Fibroblast of pulmonary artery (primary cell): ENCODE measurements around the gene PBX4.

Experiments used
- DNase-seq: peaks from one replicate; pipeline ENCODE4 v3.0.0-alpha.2; 2010; ENCODE audit warnings: low read depth
- H3K4me3 ChIP-seq: replicated peaks from 2 replicates; pipeline ENCODE4 v1.5.1; 2011; ENCODE audit warnings: low read depth, mild to moderate bottlenecking, control low read depth, low read length, moderate library complexity
- TF ChIP-seq, protein P1 (sequence below): IDR thresholded peaks from 2 replicates; pipeline ENCODE4 v1.5.1; 2011; ENCODE audit warnings: mild to moderate bottlenecking, control low read depth, low read length, inconsistent platforms; ENCODE audit errors: missing control alignments

PBX4 gene

GRCh38 chr19:19637186-19637522 is 18.7 kb upstream of the PBX4 start:
- TF ChIP-seq, protein P1, sequence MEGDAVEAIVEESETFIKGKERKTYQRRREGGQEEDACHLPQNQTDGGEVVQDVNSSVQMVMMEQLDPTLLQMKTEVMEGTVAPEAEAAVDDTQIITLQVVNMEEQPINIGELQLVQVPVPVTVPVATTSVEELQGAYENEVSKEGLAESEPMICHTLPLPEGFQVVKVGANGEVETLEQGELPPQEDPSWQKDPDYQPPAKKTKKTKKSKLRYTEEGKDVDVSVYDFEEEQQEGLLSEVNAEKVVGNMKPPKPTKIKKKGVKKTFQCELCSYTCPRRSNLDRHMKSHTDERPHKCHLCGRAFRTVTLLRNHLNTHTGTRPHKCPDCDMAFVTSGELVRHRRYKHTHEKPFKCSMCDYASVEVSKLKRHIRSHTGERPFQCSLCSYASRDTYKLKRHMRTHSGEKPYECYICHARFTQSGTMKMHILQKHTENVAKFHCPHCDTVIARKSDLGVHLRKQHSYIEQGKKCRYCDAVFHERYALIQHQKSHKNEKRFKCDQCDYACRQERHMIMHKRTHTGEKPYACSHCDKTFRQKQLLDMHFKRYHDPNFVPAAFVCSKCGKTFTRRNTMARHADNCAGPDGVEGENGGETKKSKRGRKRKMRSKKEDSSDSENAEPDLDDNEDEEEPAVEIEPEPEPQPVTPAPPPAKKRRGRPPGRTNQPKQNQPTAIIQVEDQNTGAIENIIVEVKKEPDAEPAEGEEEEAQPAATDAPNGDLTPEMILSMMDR = no peak
- no peak overlapping the region for H3K4me3 ChIP-seq
- DNase-seq = no peak

- TF ChIP-seq, protein P1 = no peak
- no peak for DNase-seq
Measured at GRCh38 chr19:19636573-19637185, 18.2 kb upstream of the PBX4 start.

GRCh38 chr19:19635313-19635702 is 16.8 kb upstream of the PBX4 start:
- no peak for DNase-seq
- no peak overlapping the region for H3K4me3 ChIP-seq
- TF ChIP-seq, protein P1 = no peak

More at GRCh38 chr19:19636573-19637185, 18.2 kb upstream of the PBX4 start:
- H3K4me3 ChIP-seq = no peak overlapping the region

DNA sequence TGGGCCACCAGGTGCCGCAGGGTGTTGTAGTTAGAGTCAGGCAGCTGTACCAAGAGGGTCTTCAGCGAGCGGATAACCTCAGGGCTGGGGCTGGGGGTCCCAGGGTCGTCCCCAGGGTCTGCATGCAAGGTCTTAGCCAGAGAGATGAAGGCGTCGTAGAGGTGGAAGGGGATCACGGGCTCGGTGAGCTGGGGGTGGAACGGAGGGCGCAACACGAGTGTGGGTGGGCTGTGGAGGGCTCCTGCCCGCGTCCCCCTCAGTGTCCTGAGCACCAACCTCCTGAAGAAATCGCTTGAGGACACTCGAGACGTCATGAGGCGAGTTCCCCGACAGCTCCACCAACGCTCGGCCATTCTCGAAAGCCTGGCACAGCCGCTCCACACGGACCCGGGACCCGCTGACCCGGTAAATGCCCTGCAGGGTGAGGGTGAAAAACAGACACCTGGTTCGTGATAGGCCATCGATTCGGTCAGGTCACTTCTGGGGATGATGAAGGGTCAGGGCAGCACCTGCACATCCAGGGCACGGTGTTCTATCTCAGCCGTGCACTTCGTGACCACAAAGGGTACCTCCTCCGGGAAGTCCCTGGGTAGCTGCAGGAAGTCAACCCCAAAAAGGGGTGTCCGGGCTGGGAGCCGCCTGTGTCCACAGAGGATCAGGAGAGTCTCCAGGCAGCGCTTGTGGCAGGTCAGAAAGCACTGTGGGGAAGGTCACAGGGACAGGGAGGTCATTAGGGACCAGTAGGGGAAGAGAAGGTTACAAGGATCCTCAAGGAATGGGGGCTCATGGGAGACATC is 16.2 kb upstream of the PBX4 start:
- H3K4me3 ChIP-seq = no peak overlapping the region
- DNase-seq = no peak
- TF ChIP-seq, protein P1 = no peak

DNA sequence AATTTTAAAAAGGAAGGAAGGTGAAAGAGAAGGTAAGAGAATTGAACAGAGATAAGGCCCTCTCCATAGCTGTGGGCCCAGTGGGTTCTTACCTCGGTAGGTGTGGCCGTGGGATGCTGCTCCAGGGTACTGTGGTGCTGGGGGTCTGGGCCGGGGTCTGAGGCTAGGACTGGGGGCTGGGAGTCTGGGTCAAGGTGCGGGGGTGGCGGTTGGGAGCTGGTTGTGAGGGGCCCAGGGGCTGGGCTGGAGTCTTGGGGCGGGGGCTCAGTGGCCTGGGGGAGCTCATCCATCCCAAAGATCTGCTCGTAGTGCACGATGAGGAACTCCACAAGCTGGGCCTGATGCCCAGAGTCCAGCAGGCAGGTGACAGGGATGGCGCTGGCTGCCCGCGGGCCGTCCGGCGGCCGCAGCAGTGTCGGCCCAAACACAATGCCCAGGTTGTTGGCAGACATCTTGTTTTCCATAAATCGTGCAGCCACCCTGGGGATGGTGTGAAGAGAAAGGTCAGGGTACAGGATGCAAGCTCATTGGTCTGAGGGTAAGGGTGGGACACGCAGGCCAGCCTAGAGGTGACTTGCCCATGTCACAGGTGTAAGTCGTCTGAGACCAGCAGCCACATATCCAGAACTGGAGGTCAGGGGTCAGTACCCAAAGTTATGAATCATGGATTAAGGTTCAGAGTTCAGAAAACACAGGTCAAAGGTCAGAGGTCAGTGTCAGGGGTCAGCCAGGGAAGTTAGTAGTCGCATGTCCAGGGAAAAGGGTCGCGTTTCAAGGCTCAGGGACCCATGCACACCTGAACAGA is 15.4 kb upstream of the PBX4 start:
- TF ChIP-seq, protein P1 = no peak
- no peak overlapping the region for H3K4me3 ChIP-seq
- no peak for DNase-seq

DNA sequence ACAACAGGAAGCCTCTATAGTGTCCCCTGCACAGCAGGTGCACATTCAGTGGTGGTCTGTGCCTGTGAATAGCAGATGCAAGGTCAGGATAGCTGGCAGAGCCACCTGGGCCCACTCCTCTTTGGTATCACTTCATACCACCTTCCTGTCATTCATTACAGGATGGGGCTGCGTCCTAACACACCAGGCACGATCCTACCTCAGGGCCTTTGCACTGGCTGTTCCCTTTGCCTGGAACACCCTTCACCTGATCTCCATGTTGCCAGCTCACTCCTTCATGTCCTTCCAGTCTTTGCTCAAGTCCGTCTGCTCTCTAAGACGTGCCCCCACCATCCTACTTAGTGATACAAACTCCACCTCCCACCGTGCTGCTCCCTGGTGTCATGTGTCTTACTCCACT is 14.2 kb upstream of the PBX4 start:
- no peak for DNase-seq
- TF ChIP-seq, protein P1 = no peak

More for the DNA sequence above, 14.2 kb upstream of the PBX4 start:
- H3K4me3 ChIP-seq = no peak overlapping the region
